KG1 (cell line): ENCODE measurements around the gene SIGLEC7.
A peak's percentile ranks its signal among the peaks of the same experiment; 100 is the strongest.

ENCODE experiments used
- DNase-seq: peaks from one replicate; lab custom pipeline; 2025; lab: John Stamatoyannopoulos, UW

The SIGLEC7 gene

DNA sequence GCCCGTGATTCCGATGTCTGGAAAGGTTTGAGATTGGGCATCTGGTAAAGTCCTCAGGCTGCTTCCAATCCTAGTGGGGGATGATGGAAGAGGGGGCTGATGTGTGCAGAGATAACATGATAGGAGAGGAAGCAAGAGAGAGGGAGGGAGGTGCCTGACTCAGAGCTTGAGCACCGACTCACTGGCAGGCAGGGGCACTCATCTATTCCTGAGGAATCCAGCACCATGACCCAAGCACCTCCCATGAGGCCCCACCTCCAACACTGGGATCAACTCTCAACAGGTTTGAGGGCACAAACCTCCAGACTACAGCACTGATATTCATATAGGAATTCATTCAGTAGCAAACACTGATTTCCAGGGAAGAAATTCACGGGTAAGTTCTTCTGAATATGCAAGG, 23.0 kb upstream of the SIGLEC7 start:
- no peak for DNase-seq

GRCh38 chr19:51119611-51120010, 22.5 kb upstream of the SIGLEC7 start:
- DNase-seq: no peak

GRCh38 chr19:51120160-51120559, 21.9 kb upstream of the SIGLEC7 start:
- no peak for DNase-seq

DNA sequence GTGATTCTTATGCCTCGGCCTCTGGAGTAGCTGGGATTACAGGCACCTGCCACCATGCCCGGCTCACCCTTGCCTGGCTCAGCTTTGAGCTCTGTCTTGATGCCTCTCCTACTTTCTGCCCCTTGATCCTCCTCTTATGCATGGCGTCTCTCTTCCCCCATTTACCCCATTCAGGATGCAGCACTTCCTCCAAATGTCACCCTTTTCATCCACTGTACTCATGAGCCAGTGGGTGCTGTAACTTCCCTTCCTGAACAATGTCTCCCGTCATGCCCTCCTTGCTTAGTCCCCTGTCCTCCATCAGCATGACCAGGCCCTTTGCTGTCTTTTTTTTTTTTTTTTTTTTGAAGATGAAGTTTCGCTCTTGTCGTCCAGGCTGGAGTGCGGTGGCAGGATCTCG, 20.8 kb upstream of the SIGLEC7 start:
- no peak for DNase-seq

- DNase-seq: no peak
Observed at GRCh38 chr19:51122112-51122981, 19.8 kb upstream of the SIGLEC7 start.

- peak; percentile 17 for DNase-seq
Observed at GRCh38 chr19:51123381-51123800, 18.7 kb upstream of the SIGLEC7 start.

- no peak for DNase-seq
Observed at GRCh38 chr19:51123802-51124201, 18.3 kb upstream of the SIGLEC7 start.

- no peak for DNase-seq
Observed at GRCh38 chr19:51124216-51124615, 17.9 kb upstream of the SIGLEC7 start.

DNA sequence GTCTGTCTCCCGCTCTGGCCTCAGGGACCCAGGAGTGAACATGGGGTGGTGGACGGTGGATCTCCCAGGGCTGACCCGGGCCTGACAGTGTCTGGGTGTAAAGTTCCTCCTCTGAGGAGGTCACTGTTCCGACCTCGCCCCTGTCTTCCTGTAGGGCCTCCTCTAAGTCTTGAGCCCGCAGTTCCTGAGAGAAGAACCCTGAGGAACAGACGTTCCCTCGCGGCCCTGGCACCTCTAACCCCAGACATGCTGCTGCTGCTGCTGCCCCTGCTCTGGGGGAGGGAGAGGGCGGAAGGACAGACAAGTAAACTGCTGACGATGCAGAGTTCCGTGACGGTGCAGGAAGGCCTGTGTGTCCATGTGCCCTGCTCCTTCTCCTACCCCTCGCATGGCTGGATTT, 17.4 kb upstream of the SIGLEC7 start, which contains the start of gene SIGLEC9:
SIGLEC9 (plus strand) TSS at position 178 of the 400 bp plus-strand sequence; CDS start at position 247, 69 bp downstream.
- DNase-seq: no peak

- DNase-seq: no peak
Observed at GRCh38 chr19:51125421-51126075, 16.6 kb upstream of the SIGLEC7 start.

GRCh38 chr19:51127032-51127431, 15.1 kb upstream of the SIGLEC7 start:
- no peak for DNase-seq

DNA sequence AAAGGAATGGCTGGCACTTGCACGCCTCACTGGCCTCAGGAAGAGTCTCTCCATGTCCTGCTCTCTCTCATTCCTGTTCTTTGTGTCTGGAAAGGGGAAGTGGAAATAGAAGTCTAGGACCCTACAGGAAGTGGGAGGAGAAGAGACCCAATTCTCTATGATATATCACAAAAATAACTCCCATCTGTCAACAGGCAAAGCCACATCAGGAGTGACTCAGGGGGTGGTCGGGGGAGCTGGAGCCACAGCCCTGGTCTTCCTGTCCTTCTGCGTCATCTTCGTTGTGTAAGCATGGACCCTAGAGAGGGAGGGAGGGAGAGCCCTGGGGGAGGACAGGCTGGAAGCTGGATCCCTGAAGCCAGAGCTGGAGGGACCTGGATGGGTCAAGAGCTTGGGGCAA, 14.3 kb upstream of the SIGLEC7 start:
- DNase-seq: no peak

GRCh38 chr19:51128227-51128626, 13.9 kb upstream of the SIGLEC7 start:
- no peak for DNase-seq

DNA sequence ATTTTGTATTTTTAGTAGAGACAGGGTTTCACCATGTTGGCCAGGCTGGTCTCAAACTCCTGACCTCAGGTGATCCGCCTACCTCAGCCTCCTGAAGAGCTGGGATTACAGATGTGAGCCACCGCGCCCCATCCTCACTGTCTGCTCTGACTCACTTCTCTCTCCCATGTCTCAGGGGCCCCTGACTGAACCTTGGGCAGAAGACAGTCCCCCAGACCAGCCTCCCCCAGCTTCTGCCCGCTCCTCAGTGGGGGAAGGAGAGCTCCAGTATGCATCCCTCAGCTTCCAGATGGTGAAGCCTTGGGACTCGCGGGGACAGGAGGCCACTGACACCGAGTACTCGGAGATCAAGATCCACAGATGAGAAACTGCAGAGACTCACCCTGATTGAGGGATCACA, 12.4 kb upstream of the SIGLEC7 start:
- DNase-seq: no peak

DNA sequence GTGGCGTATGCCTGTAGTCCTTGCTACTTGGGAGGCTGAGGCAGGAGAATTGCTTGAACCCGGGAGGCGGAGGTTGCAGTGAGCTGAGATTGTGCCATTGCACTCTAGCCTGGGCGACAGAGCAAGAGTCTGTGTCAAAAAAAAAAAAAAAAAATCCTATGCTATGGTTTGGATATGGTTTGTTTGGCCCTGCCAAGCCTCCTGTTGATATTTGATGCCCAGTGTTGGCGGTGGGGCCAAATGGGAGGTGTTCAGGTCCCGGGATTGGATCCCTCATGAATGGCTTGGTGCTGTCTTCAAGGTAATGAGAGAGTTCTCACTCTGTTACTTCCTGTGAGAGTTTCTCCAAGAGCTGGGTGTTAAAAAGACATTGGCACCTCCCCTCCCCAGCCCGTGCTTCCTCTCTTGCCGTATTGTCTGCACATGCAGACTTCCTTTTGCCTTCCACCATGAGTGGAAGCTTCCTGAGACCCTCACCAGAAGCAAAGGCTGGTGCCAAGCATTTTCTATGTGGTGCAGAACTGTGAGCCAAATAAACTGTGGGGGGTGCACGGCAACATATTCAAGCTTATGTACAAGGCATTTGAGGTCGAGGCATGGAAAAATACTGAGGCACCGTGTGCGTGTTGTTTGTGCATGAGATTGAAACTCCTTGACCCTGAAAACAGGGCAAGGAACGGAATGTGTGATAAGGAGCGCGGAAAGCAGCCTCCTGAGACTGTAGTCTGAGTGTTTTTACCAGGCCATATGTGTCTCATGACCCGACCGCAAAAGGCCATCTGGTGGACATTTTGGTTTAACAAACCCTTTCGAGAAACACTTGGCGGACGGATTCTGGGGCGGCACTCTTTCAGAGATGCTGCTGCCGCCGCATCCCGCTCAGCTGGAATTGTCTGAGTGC, 10.1 kb upstream of the SIGLEC7 start:
- DNase-seq: peak; percentile 70

GRCh38 chr19:51135004-51135403, 7.1 kb upstream of the SIGLEC7 start:
- no peak for DNase-seq

GRCh38 chr19:51135986-51136762, 5.9 kb upstream of the SIGLEC7 start:
- no peak for DNase-seq

DNA sequence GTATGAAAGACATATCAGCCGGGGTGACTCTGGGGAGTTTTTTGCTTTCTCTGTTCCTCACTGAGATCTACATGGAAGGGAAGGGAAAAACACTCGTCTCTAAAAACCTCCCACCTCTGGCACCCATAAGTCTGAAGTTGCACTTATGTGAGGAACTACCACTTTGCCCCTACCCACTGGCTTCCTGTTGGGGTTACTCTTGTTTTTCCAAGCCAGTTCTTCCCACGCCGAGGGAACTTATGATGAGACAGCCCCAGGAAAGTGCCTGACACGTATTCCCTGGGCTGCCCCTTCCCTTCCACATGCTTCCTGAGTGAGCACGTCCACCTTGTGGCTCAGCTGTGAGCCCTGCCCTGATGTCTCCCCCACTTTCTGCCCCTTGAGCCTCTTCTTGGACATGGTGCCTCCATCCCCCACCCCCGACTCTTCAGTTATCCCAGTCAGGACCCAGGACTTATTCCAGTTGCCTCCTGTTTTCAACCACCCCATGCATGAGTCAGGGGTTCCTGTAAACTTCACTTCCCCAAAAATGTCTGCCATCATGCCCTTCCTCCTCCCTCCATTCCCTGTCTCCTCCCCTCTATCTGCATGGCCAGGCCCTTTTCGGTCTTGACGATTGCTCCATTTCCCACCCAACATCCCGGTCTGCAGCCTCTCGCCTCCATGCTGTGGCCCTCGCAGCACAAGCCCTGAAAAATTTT, 5.1 kb upstream of the SIGLEC7 start:
- DNase-seq: no peak

GRCh38 chr19:51137792-51138425, 4.2 kb upstream of the SIGLEC7 start:
- no peak for DNase-seq

DNA sequence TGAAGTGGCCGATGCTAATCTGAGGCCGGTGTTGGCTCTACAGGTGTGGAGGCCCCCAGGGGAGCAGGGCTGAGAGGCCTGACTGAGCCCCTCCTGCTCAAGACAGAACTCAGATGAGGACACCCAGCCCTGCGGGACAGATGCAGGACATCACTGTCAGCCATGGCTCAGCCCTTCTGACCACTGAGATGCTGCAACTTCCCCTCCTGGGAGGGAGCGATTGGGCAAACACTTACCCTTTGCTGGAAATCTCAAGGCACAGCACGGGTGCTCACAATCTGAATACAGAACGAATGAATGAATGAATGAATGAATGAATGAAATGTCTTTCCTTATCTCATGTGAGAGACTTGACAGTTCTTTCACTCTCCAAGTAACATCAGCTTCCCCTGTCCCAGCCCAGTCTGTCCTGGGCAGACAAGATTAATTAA, 3.5 kb upstream of the SIGLEC7 start:
- DNase-seq: no peak
